Measurements from ENCODE around the gene PILRB.

GRCh38 chr7:100415448-100415847, 57.5 kb downstream of the PILRB start:
- TF ChIP-seq POLR2A (IDR thresholded peaks at IDR 0.05; ENCODE audit: low read length) (no peak), GATA1 (IDR thresholded peaks at IDR 0.05; ENCODE audit: low read depth, low read length) (no peak)

All from erythroblast (primary cell).